LoVo (cell line): Measurements from ENCODE around the gene TMEM45B.
"Not testable (repeated sequence)": the region's sequence is repeated elsewhere in the genome, so short reads cannot be mapped to it uniquely, and the experiment has no call there.

ENCODE experiments used
- DNase-seq: peaks from one replicate; pipeline ENCODE4 v3.0.0-alpha.2; 2016; ENCODE audit warnings: low spot score

TMEM45B gene

GRCh38 chr11:129815596-129816461 is at the start of gene TMEM45B:
TSS of gene TMEM45B (plus strand) at chr11:129815848. CDS start at chr11:129852483, 36,635 bp downstream.
- peak; percentile 61 for DNase-seq

DNA sequence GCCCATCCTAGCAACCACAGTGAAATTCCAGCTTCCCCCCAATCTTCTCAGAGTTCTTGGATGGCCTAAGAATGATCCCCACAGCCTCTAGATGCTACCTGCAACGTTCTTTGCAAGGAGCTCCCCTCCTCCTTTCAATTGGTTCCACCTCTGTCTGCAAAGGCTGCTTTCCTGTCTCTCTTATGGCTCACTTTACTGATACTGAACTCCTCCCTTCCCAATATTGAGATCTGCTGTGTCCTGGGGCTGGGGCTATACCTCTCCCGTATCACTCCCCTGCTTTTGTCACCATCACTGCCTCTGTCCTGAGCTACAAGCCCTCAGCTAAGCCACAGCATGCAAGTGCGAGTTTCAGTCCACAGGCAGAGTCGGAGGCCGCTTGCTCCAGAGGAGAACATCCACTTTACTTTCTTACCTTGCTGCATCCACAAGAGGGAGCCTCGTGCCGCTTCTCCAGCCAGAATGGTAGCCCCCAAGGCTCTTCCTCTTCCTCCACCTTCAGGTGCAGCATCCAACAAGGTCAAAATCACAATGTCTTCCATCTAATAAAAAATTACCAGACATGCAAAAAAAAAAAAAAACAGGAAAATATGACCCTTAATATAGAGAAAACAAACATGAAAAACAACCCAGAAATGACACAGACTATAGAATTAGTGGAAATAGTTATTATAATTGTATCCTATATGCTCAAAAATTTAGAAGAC is 48.6 kb upstream of the TMEM45B start:
- peak; percentile 45 for DNase-seq

DNA sequence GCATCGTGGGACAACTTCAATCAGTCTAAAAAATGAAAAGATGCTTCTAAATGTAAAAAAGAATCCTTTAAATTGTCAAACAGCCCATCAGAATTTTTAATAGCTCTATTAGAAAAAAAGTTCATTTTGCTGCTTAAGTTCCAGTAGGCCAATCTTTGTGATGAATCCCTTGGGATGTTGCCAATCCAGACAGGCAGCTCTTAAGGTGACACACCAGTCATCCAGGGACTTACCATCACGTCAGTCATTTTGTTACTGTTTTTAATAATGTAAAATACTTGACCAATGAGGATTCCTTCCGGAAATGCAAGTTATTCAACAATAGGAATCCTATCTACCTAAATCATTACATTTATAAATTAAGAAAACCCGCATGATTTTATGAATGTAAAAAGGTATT is 47.8 kb upstream of the TMEM45B start:
- DNase-seq = no peak

DNA sequence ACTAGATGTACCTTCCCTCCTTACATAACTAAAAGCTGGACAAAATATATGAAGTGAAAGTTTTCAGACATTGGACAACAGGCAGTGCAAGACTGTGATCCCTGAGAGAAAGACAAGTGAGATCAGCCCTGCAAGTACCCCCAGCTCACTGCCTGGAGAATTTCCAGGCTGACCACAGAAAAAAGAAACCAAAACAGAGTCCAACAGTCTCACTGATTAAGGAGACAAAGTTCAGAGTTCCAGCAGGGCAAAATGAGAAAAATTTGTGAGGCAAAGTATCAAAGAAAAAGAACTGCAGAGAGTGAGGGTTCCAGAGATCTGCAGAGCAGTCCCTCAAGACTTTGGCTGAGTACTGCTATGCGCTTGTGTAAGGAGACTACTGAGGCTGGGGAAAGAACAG is 47.3 kb upstream of the TMEM45B start:
- no peak for DNase-seq

DNA sequence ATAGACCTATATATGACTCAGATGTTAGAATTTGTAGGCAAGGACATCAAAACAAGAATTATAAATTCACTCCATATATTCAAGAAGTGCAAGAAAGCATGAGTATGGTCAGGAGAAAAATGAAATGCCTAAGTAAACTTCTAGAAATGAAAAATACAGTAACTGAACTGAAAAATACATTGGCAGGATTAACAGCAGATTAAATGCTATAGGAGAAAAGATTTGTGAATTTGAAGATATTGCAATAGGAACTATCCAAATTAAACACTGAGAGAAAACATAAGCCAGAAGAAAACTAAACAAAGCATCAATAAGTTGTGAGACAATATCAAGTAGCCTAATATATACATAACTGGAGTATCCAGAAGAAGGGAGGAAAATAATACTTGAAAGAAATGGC is 46.6 kb upstream of the TMEM45B start:
- DNase-seq = no peak

- DNase-seq = no peak
Observed at GRCh38 chr11:129770993-129771392, 44.7 kb upstream of the TMEM45B start.

DNA sequence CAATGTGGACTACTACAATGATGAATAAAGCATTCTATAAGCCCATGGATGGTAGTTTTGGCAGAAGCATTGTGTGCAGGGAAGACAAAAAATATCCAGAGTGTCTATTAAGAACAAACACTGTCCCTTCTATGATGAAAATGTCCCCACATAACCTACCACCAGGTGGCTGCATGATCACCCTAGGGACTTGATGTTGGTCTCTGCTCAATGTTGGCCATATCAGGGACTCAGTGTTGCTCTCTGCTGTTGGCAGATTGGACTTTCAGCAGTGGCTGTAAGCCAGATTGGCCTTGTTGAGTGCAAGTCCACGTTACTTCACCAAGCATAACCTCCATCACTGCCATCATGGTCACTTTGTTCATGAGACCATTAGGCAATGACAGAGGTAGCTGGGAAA is 44.2 kb upstream of the TMEM45B start:
- not testable (repeated sequence) for DNase-seq

DNA sequence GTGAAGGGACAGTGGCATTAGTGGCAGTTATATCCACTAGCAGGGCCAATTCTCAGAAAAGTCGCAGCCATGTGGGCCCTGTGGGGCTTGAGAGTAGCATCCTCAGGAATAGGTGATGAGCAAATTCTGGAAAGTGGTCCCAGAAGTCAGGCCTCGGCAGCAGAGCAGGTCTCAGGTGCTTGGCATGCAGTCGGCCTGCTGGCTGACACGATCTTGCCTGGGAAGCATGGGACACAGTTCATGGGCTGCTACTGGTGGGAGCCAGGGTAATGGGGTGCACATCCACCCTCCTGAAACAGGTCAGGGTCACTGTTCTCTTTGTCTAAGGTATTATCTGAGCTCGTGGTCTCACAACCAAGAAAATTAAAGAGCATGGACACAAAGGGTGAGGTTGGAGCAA is 36.8 kb upstream of the TMEM45B start:
- DNase-seq = no peak

DNA sequence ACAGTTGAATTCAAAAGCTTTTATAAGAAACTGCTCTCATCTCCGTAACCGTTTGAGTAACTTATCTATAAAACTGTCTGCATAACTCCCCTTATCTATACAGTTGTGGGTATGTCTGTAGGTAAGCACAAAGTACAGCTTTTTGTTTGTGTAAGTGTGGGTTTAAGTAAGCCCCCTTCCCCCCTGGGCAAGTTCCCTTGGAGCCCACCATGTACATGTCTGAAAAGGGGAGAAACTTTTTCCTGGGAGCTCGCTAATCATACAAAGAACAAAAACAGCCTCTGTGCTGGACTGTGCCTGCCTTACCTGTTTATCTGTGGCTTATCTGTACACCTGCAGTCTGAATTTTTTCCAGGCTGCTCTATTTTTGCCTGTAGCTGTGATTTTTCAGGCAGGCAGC is 36.3 kb upstream of the TMEM45B start:
- no peak for DNase-seq

DNA sequence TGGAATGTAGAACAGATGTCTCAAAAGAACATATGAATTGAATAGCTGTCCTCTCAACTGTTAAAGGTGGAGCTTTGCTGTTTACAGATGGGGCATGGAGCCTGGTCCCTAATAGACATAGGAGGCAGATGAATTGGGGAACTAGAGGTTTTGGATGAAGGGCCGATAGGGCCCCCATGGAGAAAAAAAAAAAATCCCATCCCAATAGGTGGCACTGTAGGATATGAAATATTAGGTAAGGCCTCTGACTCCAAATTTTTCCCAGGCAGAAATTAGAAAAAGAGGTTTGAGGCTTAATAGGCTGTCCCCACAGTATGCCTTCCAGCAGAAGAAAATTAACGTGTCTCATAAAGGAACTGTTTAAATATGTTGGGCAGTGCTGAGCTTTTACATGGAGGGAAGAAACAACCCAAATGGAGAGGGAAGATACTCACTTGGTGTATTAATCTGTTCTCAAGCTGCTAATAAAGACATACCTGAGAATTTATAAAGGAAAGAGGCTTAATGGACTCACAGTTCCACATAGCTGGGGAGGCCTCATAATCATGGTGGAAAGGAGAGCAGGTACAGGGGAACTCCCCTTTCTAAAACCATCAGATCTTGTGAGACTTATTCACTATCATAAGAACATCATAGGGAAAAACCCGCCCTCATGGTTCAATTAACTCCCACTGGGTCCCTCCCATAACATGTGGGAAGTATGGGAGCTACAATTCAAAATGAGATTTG is 30.1 kb upstream of the TMEM45B start:
- DNase-seq = peak; percentile 32

- DNase-seq = not testable (repeated sequence)
Observed at GRCh38 chr11:129786112-129786416, 29.6 kb upstream of the TMEM45B start.

DNA sequence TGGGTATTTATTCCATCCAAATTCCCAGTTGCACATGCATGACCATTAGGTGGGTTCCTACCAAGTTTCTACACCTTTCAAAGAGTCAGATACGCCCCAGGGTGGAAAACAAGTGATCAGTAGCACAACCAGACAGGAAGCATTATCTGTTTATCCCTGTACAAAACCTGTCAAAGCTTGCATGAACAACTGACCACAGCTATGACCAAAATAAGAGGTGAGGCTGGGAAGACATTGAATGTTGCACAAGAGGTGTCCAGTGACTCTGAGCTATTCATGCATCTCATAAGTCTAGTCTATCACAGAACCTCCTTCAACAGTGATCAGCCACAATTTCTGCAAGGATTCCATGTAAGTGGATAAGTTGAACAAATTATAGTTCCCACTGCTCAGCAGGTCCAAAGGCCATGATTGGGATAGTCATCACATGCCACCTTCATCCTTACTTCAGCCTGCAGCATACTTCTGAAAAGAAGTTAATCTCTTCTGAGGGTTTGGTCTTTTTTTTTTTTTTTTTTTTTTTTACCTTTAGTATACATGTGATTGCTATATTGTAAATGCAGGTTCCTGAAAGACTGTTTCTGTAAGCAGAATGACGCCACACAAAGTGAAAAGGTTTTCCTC is 28.0 kb upstream of the TMEM45B start:
- DNase-seq = no peak

DNA sequence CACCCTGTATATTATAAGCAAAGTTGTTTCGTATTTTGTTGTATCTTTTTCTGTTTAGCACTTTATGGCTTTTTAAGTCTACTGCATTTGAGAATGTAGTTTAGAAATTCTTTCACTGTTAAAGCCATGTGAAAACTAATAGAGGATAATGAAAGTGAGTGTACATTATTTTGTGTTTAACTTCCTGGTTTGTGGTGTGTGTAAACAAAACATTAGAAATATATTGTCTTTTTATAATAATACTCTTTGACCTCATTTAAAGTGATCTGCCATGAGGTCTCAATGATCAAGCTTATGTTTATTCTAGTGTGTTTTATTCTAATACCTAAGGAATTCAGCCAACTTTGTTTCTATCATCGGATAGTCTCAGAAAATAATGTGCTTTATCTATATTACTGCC is 27.4 kb upstream of the TMEM45B start:
- peak; percentile 24 for DNase-seq

GRCh38 chr11:129790106-129790505 is 25.5 kb upstream of the TMEM45B start:
- DNase-seq = no peak

- no peak for DNase-seq
Observed at GRCh38 chr11:129791515-129791914, 24.1 kb upstream of the TMEM45B start.

- no peak for DNase-seq
Observed at GRCh38 chr11:129792663-129793062, 23.0 kb upstream of the TMEM45B start.

- no peak for DNase-seq
Observed at GRCh38 chr11:129795089-129795488, 20.6 kb upstream of the TMEM45B start.

DNA sequence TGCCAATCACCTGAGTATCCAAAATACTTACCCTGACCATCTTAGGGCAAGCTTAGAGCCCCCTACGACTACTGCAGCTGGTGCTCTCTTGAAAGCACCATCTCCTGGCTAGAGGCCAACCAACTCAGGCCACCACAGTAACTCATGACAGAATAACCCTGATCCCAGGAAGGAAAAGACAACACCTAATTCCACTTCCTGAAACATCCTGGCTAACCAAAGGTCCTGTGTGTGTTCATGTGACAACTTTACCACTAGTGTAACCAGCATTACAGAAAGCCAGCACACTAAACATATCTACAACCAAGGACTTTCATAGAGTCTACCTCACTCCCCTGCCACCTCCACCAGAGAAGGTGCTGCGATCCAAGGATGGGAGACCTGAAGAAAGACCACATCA is 17.4 kb upstream of the TMEM45B start:
- DNase-seq = no peak

GRCh38 chr11:129800162-129800561 is 15.5 kb upstream of the TMEM45B start:
- not testable (repeated sequence) for DNase-seq

- DNase-seq = no peak
Observed at GRCh38 chr11:129800655-129801054, 15.0 kb upstream of the TMEM45B start.

GRCh38 chr11:129803533-129803932 is 12.1 kb upstream of the TMEM45B start:
- peak; percentile 68 for DNase-seq

DNA sequence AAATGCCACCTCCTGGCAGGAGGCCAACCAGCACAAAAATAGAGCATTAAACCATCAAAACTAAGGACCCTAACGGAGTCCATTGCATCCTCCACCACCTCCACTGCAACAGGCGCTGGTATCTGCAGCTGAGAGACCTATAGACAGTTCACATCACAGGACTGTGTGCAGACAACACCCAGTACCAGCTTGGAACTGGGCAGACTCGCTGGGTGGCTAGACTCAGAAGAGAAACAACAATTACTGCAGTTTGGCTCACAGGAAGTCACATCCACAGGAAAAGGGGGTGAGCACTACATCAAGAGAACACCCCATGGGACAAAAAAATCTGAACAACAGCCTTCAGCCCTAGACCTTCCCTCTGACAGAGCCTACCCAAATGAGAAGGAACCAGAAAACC is 11.6 kb upstream of the TMEM45B start:
- DNase-seq = no peak
